IPS-18a (cell line): Measurements from ENCODE around the gene DDRGK1.

Source experiments
- H3K27ac ChIP-seq: one replicate; pipeline ENCODE4 v1.5.1; 2013; ENCODE audit warnings: low read length
- H3K27me3 ChIP-seq: one replicate; pipeline ENCODE4 v1.6.1; 2013; ENCODE audit warnings: mild to moderate bottlenecking, low read length; ENCODE audit not compliant: control insufficient read depth, insufficient read depth
- H3K36me3 ChIP-seq: one replicate; pipeline ENCODE4 v1.6.1; 2013; ENCODE audit warnings: low read depth, low read length; ENCODE audit not compliant: control insufficient read depth
- H3K4me1 ChIP-seq: one replicate; pipeline ENCODE4 v1.6.1; 2013; ENCODE audit warnings: low read depth, low read length; ENCODE audit not compliant: control insufficient read depth
- H3K4me3 ChIP-seq: one replicate; pipeline ENCODE4 v1.5.1; 2013; ENCODE audit warnings: low read length
- H3K9ac ChIP-seq: one replicate; pipeline ENCODE4 v1.6.1; 2013; ENCODE audit warnings: mild to moderate bottlenecking, low read length, moderate library complexity
- H3K9me3 ChIP-seq: one replicate; pipeline ENCODE4 v1.6.1; 2013; ENCODE audit warnings: low read depth, low read length; ENCODE audit not compliant: control insufficient read depth

Gene DDRGK1

DNA sequence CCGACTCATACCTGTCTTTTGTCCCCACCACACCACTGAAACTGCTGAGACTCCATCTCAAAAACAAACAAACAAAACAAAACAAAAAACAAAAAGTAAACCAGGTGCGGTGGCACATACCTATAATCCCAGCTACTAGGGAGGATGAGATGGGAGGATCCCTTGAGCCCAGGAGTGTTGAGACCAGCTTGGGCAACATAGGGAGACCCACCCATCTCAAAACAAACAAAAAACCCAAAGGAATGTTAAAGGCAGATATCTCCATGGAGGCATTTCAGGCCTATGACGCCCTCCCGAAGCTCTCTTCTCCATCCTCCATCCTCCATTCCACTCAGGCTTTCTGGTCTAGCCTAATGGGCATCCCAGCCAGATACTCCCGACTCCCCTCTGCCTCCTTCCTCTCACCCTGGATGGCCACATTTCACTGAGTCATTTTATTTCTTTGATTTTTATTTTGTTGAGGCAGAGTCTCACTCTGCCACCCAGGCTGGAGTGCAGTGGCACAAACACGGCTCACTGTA is 37.8 kb upstream of the DDRGK1 start:
- no peaks in the 10 kb centered on the region for H3K4me1 ChIP-seq
- no peak overlapping the region for H3K4me3 ChIP-seq
- H3K27me3 ChIP-seq: peaks cover 53% of the 10 kb centered on the region
- no peaks in the 10 kb centered on the region for H3K36me3 ChIP-seq
- no peak overlapping the region for H3K27ac ChIP-seq
- H3K9ac ChIP-seq: no peak overlapping the region
- H3K9me3 ChIP-seq: no peaks in the 10 kb centered on the region

DNA sequence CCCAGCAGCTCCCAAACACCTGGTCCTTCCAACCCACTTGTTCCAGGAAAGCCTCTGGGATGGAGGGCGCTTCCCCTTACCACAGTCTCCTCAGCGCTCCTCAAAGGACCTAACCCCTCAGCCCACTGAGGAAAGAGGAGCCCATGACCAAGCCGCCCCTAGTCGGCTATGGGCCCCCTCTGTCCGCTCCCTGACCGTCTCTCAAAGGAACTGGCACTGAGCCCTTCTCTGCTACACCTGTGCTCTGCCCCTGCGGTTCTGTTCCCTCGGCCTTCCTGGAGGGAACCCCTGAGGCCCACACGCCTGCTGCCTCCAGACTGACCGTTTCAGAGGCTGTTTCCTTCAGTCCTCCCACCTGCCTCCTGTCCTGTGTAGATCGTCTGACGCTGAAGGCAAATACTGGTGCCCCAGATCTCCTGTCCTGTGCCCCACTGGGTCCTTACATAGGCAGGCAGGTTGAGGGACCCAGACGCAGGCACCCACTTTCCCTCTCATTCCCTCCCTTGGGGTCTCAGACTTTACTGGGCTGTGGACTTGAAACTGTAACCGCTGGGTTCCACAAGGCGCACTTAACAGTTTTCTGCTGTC is 36.4 kb upstream of the DDRGK1 start:
- H3K27ac ChIP-seq: no peak overlapping the region
- no peak overlapping the region for H3K9ac ChIP-seq
- H3K36me3 ChIP-seq: no peaks in the 10 kb centered on the region
- H3K4me3 ChIP-seq: no peak overlapping the region
- no peaks in the 10 kb centered on the region for H3K4me1 ChIP-seq
- no peaks in the 10 kb centered on the region for H3K9me3 ChIP-seq
- H3K27me3 ChIP-seq: peaks cover 64% of the 10 kb centered on the region

GRCh38 chr20:3239867-3240775 is 35.6 kb upstream of the DDRGK1 start:
- H3K27me3 ChIP-seq: peaks cover 64% of the 10 kb centered on the region
- H3K9me3 ChIP-seq: no peaks in the 10 kb centered on the region
- no peak overlapping the region for H3K27ac ChIP-seq
- peak overlapping the region; percentile 67 for H3K4me3 ChIP-seq
- no peaks in the 10 kb centered on the region for H3K4me1 ChIP-seq
- H3K9ac ChIP-seq: no peak overlapping the region
- H3K36me3 ChIP-seq: no peaks in the 10 kb centered on the region

DNA sequence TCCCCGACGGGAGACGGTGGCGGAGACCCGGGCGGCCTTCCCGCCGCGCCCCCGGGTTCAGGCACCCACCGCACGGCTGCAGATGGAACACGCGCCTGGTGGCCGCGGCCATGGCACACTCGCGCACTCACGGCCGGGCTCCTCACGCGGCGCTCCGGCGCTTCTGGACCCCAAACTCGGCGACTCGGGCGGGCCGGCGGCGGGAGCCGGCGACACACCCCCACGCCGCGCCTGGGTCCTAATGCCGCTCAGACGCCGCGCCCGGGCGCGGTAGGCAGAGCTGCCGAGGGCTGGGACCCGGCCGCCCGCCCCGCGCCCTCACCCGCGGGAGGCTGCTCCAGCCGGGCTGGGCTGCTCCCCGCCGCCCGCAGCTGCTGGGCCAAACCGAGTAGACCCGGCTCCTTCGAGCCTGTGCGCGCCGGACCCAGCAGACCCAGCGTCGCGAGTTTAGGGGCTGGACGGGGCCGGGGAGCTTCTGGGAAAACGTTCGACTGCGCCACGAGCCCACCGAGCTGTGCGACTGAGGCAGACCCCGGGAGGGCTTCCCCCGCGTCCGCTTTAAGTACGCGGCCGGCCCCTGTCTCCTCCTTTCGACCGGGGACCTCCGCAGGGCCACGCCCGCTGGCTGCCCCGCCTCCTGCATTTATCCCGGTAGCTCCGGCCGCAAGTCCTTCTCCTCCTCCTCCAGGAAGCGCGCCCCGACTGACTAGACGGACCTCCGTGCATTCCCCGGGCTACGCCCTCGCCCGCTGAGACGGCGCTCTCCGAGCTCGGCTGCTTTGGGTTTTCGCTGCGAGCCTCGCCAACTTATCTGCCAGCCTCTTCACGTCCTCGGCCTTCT is 34.8 kb upstream of the DDRGK1 start, which contains the start of gene SLC4A11:
TSS of gene SLC4A11 (minus strand) at position 165 of the 841 bp plus-strand sequence. CDS start at position 112, 53 bp downstream.
- Histone ChIP-seq H3K4me1 (no peaks in the 10 kb centered on the region), H3K27me3 (peaks cover 64% of the 10 kb centered on the region), H3K27ac (no peak within 1 kb of the TSS), H3K9me3 (no peaks in the 10 kb centered on the region), H3K9ac (no peak within 1 kb of the TSS), H3K4me3 (peak within 1 kb of the TSS; percentile 67), H3K36me3 (no peaks in the 10 kb centered on the region)

DNA sequence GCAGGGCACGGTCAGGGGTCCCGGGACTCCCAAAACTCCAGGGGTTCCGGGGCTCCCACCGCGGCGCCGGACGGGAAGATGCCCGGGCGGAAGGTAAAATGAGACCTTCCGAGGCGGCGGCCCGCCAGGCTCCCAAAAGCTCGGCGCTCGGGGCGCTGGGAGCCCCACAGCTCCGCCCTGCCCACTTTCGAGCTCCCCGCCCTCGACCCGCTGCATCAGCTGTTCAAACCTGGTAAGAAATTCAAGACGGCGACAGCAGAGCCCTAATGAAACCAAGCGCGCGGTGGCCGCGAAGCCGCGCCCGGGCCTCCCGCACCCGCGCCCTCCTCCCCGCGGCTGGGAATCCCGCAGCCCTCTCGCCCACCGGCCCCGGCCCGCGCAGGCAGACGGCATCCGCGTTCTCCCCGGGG is 34.1 kb upstream of the DDRGK1 start:
- no peak overlapping the region for H3K9ac ChIP-seq

GRCh38 chr20:3237958-3238615 is 33.6 kb upstream of the DDRGK1 start:
- Histone ChIP-seq H3K27me3 (peaks cover 64% of the 10 kb centered on the region), H3K4me3 (peak overlapping the region; percentile 67), H3K36me3 (no peaks in the 10 kb centered on the region), H3K27ac (no peak overlapping the region), H3K4me1 (no peaks in the 10 kb centered on the region), H3K9ac (no peak overlapping the region), H3K9me3 (no peaks in the 10 kb centered on the region)

More for the DNA sequence above, 34.1 kb upstream of the DDRGK1 start:
- H3K4me1 ChIP-seq: no peaks in the 10 kb centered on the region
- H3K27me3 ChIP-seq: peaks cover 64% of the 10 kb centered on the region
- no peaks in the 10 kb centered on the region for H3K9me3 ChIP-seq
- H3K36me3 ChIP-seq: no peaks in the 10 kb centered on the region
- peak overlapping the region; percentile 67 for H3K4me3 ChIP-seq
- H3K27ac ChIP-seq: no peak overlapping the region

GRCh38 chr20:3237011-3237957 is 32.8 kb upstream of the DDRGK1 start:
- Histone ChIP-seq H3K9ac (no peak overlapping the region), H3K27ac (no peak overlapping the region), H3K27me3 (peaks cover 61% of the 10 kb centered on the region), H3K9me3 (no peaks in the 10 kb centered on the region), H3K4me1 (no peaks in the 10 kb centered on the region), H3K36me3 (no peaks in the 10 kb centered on the region), H3K4me3 (peak overlapping the region; percentile 67)

- Histone ChIP-seq H3K9ac (no peak overlapping the region), H3K4me3 (no peak overlapping the region), H3K36me3 (no peaks in the 10 kb centered on the region), H3K4me1 (no peaks in the 10 kb centered on the region), H3K27ac (no peak overlapping the region), H3K27me3 (peaks cover 48% of the 10 kb centered on the region), H3K9me3 (no peaks in the 10 kb centered on the region)
Measured at GRCh38 chr20:3235666-3236324, 31.3 kb upstream of the DDRGK1 start.

GRCh38 chr20:3233991-3234498 is 29.6 kb upstream of the DDRGK1 start:
- Histone ChIP-seq H3K9ac (no peak overlapping the region), H3K27ac (no peak overlapping the region), H3K9me3 (no peaks in the 10 kb centered on the region), H3K4me1 (no peaks in the 10 kb centered on the region), H3K27me3 (peaks cover 31% of the 10 kb centered on the region), H3K4me3 (no peak overlapping the region), H3K36me3 (no peaks in the 10 kb centered on the region)
